Hematopoietic multipotent progenitor cell treated with erythropoietin and hydrocortisone succinate and interleukin-3 and kit ligand, for 6 days (in vitro differentiated cells): ENCODE results near the gene FAM110A.
"Not testable (repeated sequence)": the region's sequence is repeated elsewhere in the genome, so short reads cannot be mapped to it uniquely, and the experiment has no call there.

Source experiments
- DNase-seq: peaks from one replicate; pipeline ENCODE4 v3.0.0-alpha.2; 2015

The FAM110A gene

GRCh38 chr20:824490-824889 is 9.0 kb upstream of the FAM110A start:
- no peak for DNase-seq

- DNase-seq = no peak
Measured at GRCh38 chr20:824916-825315, 8.6 kb upstream of the FAM110A start.

DNA sequence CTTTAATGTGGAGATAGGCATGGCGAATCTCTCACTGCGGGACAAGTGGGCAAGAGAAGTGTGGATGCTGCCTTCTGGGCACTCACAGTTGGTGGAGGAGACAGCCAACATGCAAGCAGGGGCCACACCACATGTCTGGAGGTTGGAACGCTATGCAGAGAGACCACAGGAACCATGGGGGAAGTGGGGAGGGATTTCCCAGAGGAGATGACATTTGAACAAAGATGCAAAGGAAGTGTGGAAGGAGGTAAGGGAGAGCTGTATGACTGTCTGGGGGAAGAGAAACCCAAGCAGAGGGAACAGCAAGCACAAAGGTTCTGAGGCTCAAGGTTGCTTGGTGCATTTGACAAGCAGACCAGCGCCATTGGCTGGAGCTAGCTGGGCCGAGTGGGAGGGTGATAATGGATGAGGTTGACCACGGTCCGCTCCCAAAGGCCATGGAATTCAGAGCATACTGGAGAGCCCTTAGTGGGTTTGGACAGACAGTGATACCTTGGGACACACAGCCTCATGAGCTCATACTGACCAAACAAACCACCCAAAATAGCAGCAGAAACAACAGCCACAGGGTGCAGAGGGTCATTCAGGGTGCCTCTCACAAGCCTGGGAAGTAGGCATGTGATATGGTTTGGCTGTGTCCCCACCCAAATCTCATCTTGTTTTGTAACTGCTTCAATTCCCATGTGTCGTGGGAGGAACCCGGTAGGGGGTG is 7.6 kb upstream of the FAM110A start:
- DNase-seq = no peak

- no peak for DNase-seq
Measured at GRCh38 chr20:826695-827323, 6.7 kb upstream of the FAM110A start.

DNA sequence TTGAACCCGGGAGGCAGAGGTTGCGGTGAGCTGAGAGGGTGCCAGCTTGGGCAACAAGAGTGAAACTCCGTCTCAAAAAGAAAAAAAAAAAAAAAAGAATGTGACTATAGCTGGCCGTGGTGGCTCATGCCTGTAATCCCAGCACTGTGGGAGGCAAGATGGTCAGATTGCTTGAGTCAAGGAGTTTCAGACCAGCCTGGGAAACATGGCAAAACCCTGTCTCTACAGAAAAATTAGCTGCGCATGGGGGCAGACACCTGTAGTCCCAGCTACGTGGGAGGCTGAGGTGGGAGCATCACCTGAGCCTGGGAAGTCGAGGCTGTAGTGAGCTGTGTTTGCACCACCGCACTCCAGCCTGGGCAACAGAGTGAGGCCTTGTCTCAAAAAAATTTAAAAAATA is 5.5 kb upstream of the FAM110A start:
- not testable (repeated sequence) for DNase-seq

- DNase-seq = peak; percentile 97
Measured at GRCh38 chr20:828987-829386, 4.5 kb upstream of the FAM110A start.

DNA sequence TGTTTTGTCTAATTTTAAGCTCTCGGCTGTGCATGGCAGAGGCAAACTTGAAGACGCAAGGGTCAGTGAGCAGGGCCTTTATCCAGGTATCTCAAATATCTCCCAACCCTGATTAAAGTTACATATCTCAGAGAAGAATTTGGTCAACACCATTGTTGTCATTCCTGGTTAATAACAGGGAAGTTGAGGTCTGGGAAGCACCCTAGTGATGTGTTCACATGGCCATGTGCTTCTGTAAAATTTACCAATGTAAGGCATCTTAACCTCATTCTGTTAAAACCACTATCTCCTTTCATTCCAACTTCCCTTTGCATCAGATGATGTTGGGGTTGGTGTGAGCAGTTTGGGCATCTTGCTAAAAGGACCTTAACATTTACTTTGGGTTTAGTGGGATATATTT is 4.0 kb upstream of the FAM110A start:
- peak; percentile 49 for DNase-seq

GRCh38 chr20:830011-830521 is 3.4 kb upstream of the FAM110A start:
- DNase-seq = no peak

DNA sequence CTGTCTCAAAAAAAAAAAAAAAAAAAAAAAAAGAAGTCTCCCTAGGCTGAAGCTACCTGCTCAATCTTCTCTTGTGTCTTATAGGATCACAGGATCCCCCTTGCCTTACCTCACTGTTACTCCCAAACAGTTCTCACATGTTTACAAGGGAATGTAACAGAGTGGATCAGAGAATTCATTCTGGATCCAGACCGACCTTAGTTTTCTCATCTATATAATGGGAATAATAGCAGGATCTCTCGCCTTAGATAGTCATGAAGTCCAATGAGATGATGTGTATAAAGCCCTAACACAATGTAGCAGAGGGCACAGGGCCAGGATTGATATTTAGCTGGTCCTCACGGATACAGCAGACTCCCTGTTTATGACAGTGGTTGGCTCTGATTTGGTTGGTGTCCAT is 2.3 kb upstream of the FAM110A start:
- DNase-seq = no peak

GRCh38 chr20:831956-832355 is 1.6 kb upstream of the FAM110A start:
- no peak for DNase-seq

- DNase-seq = no peak
Measured at GRCh38 chr20:833121-833449, 430 bp upstream of the FAM110A start.

DNA sequence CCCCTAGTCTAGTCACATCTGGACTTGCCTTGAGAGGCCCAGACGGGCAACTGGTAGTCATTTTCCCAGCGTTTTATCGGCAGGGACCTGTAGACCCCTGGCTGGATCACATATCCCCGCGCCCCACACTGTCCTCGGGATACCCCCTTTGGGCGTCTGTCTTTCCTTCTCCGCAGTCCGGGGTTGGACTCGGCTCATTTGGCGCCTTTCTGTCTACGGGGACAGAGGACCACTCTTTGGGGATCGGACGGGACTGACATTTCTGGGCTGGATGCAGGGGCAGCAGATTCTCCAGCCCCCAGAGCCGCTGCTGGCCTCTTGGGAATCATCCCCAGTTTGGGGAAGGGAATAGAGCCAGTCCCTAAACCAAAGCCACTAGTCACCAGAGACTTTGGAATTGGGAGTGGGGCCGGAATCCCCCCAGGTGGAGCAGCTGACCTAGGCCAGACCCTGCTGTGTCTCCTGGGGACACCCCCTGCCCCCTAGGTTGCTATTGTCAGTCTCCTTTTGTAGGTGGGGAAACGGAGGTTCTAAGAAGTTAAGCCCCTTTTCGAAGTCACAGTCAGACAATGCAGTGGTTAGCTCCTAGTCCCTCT is 734 bp downstream of the FAM110A start:
- DNase-seq = no peak

DNA sequence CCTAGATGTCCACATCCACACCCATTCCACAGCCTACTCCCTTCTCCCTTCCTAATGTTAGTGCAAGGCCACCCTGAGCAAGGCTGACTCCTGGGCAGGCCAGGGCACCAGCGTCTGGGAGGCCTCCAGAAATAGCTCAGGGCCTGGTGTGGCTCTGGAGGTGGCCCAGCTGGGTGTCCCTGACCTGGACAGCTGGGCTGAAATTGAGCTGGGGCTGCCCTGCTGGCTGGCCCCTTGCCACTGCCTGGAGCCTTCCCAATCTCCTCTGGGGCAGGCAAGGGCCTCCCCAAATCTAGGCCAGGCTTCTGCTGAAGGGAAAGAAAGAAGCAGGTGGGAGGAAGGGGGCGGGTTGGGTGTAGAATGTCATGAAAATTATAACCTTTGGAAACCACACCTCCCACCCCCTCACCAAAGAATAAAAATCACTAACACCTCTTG is 2.1 kb downstream of the FAM110A start:
- peak; percentile 36 for DNase-seq

DNA sequence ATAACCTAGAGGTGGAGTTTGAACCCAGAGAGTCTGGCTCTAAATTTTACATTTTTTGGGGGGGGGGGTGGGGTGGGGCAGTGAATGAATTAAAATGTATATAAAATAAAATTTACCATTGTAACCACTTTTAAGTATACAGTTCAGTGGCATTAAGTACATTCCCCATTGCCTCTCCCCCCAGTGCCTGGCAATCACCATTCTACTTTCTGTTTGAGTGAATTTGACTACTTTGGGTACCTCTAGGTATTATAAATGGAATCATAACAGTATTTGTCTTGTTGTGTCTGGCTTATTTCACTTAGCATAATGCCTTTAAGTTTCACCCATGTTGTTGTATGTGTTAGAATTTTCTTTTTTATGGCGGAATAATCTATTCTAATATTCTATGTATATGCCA is 2.7 kb downstream of the FAM110A start:
- DNase-seq = no peak

DNA sequence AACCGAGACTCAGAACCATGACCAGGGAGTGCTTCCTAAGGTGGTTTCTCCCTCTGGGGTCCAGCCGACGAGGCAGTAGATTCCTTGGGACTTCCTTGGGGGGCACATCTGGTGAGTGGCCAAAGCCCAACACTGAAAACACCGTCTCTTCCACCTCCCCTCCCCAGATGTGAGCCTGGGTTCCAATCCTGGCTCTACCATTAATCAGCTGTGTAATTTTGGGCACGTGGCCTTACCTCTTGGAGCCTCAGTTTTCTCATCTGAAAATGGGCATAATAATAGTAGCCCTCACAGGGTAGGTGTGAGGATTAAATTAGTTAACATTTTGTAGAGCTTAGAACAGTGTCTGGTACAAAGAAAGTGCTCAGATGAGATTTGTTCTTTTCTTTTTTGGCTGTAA is 5.5 kb downstream of the FAM110A start:
- no peak for DNase-seq

DNA sequence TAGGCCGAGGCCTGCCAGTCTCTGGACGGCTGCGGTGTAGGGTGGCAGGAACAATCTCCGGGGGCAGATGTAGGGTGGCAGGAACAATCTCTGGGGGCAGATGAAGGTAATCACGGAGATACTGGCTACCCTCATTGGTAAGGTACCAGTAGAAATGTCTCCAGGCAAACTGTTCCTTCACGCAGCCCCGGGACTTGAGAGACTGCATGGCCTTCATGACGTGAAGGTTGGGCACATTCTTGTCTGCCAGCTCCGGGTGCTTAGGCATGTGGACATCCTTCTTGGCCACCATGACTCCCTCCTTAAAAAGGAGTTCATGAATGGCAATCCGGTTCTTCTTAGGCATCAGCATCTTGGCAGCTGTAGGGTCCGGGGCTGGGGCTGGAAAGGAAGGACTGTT is 6.1 kb downstream of the FAM110A start:
- no peak for DNase-seq

- DNase-seq = no peak
Measured at GRCh38 chr20:840503-840857, 7.0 kb downstream of the FAM110A start.

GRCh38 chr20:840858-841567 is 7.5 kb downstream of the FAM110A start:
- DNase-seq = no peak

DNA sequence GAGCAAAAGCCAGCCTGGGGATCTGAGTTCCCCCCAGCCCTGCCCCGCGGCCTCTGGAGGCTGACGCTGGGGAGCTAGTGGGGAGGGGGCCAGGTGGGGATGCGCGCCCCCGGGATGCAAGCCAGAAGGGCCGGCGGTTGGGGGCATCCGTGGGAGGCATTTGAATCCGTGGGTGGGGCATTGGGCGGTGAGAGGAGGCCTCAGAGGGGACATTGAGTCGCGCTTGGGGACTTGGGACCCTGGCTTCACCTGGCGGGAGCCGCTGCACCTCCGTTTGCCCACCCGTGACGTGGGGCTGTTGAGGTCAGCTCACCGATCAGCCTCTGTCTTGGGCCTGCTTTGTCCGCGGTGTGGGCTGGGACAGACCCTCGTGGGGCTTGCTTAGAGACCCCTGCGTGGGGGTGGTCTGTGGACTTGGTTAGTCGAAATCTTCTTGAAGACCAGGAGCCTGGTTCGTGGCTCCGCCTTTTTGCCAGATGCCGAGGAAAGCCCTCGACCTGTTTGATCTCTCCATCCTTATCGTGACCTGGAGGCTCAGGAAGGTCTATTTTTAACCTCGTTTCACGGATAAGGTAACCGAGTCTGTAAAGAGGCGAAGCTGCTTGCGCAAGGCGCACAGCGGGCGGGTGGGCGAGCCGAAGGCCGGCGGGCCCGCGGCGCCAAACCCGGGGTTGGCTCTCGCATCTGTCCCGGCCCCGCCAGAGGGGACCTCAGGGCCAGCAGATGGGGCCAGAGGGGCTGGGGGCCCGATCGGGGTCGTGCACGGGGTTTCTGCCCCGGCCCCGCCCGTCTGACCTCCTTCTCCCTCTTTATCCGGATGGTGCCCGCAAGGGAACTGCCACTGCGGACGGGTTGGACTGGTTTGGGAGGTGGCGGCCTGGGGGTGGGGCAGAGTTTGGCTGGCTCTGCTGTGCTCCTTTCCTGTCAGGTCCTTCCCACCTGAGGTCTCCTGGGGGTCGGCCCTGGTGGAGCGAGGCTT is 8.3 kb downstream of the FAM110A start:
- DNase-seq = peak; percentile 40

DNA sequence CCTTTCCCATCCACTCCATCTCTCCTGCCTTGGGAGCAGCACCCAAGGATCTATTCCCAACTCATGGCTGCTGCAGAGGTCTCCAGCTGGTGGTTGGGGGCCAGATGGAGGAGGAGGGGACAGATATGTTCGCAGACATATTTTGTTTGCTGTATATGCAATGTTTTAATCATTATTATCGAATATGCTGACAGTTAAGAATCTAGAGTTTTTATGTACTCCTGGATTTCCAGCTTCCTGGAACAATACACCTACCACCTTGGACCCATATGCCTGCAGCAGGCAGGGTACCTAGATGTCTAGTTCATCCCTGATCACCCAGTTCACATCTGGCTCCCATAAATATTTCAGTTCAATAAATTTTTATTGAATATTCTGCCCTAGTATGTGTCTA is 9.0 kb downstream of the FAM110A start:
- DNase-seq = no peak

GRCh38 chr20:843912-844311 is 10.4 kb downstream of the FAM110A start:
- DNase-seq = no peak

DNA sequence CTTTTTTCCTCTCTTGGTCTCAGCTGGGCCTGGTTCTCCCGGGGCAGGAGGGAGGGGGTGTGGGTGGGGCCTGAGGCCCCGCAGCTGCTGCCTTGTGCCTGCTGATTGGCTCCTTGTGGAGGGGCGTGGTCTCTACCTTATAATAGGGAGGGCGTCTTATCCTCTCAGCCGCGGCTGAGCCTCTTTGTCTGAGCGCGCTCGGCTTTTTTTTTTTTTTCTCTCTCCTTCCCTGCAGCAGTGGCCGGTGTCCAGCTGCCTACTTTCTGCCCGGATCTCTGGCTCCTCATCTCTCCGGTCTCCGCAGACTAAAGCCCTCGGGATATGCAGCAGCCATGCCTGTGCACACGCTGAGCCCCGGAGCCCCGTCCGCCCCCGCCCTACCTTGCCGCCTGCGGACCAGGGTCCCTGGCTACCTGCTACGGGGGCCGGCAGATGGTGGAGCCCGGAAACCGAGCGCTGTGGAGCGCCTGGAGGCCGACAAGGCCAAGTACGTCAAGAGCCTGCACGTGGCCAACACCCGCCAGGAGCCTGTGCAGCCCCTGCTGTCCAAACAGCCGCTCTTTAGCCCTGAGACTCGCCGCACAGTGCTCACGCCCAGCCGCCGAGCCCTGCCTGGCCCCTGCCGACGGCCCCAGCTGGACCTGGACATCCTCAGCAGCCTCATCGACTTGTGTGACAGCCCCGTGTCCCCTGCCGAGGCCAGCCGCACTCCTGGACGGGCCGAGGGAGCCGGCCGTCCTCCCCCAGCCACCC is 11.1 kb downstream of the FAM110A start:
- peak; percentile 98 for DNase-seq
